ENCODE measurements around the gene P4HA1.

Gene P4HA1

GRCh38 chr10:73093922-73094850, 2.5 kb downstream of the P4HA1 start:
- DNase-seq = no peak

GRCh38 chr10:73092830-73093229, 3.8 kb downstream of the P4HA1 start:
- no peak for DNase-seq

DNA sequence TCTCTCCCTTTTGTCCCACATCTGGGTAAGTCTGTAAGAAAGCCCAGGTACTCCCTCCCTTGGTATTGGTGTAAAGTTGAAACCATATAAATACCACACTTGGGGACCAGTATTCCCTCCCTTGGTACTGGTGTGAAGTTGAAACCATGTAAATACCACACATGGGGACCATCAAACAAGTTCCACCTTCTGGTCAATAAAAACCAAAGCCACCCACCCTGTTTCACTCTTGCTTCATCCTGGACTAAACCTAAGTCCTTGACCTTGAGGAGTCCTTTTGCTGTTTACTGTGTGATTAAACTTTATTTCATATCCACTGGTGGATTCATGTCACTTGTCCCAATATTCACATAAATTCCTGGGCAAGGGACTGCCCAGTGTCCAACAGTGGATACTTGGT, 8.4 kb downstream of the P4HA1 start:
- DNase-seq = no peak

DNA sequence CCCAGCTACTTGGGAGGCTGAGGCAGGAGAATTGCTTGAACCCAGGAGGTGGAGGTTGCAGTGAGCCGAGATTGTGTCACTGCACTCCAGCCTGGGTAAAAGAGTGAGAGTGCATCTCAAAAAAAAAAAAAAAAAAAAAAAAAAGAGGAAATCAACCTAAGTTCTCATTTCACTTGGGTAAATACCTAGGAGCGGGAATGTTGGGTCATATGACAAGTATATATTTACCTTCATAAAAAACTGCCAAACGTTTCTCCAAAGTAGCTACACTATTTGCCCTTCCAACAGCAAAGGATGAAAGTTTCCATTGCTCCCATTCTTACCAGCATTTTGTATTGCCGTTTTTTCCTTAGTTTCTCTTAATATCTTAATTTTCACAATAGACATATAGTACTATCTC, 9.8 kb downstream of the P4HA1 start:
- DNase-seq = no peak

DNA sequence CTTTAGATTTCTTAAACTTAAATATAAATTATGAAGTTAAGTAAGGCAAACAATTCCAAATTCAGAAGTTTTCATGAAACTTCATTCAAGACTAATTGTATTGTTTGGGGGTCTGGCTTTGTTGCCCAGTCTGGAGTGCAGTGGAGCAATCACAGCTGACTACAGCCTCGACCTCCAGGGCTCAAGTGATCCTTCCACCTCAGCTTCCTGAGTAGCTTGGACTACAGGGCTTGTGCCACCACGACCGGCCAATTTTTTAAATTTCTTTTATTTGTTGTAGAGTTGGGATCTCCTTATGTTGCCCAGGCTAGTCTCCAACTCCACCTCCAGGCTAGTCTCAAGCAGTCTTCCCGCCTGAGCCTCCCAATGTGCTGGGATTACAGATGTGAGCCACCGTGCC, 12.5 kb downstream of the P4HA1 start:
- DNase-seq = no peak

- no peak for DNase-seq
Observed at GRCh38 chr10:73083221-73083620, 13.4 kb downstream of the P4HA1 start.

- DNase-seq = no peak
Observed at GRCh38 chr10:73079779-73080541, 16.7 kb downstream of the P4HA1 start.

DNA sequence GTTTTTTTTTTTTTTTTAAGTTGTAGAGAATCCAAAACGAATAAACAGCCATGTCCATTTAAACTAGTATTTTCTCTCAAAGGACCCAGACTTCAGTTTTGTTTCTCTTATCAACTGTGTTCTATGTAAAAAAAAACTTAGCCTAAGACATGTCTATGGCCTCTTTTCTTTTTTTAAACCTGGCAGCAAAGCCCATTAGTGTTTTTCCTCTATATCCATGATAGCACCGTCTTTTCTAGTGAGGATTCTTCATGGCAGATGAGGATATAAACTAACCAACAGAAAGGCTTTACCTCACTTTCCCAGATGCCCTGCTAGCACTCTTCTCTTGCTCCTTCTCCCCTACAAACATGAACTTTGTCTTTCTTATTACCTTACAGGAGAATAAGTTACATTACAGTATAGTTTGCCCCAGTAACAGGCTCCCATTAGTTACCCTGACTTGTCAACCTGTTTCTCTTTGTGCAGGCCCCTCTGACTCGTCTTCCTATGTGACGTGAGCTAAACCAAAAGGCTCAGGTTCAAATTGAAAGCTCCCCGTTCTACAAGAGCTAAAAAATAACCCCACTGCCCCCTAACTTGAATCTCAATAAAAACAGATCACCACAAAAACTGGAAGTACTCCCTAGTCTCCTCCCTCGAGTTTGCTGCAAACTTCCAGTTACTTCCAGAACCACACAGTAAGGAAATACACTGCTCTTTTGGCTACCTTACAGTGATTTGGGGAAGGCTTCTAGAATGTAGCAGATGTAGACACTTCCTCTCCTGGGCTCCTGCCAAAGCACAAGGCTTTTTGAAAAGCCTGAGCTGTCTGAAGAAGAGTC, 20.1 kb downstream of the P4HA1 start:
- no peak for DNase-seq

DNA sequence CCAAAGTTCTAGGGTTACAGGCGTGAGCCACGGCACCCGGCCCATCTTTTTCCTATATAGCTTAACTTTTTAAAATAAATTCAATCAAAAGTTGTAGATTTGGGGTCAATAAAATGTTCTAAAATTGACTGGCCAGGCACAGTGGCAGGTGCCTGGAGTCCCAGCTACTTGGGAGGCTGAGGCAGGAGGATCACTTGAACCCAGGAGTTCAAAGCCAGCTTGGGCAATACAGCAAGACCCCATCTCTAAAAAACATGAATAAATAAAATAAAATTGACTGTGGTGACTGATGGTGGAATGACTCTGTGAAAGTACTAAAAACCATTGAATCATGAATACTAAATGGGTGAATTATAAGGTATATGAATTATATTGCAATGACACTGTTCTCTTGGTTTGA, 20.8 kb downstream of the P4HA1 start:
- no peak for DNase-seq

DNA sequence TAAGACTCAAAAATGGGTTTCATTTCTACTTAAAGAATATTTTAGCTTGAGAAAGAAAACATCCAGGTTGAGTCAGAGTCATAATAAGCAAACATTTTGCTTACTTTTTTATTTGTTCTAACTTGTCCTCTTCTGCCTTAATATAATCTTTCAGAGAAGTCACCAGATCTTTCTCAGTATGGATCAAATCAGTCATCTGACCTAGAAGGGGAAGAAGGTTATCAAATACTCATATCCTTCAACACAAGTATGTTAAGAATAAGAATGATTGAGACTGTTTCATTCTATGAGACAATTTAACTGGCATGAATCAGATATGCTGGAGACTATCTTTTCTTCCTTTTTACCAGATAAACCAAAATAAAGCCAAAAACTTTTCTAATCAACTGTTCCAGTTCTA, 23.0 kb downstream of the P4HA1 start:
- DNase-seq = no peak

DNA sequence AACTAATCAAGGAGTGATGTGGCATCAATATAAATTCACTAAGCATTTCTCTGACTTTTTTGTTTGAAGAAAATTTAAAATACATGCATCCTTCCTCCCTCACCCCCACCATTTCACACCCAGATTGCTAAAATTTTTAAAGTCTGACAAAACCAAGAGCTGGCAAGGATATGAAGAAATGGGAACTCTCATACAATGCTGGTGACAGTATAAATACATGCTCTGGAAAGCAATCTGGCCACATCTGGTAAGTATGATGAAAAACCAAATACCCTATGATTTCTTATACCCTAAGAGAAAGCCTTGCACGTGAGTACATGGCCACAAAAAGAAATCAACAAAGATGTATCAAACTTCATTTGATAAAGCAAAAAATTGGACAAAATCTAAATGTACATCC, 31.2 kb downstream of the P4HA1 start:
- no peak for DNase-seq

- no peak for DNase-seq
Observed at GRCh38 chr10:73061743-73062142, 34.9 kb downstream of the P4HA1 start.

DNA sequence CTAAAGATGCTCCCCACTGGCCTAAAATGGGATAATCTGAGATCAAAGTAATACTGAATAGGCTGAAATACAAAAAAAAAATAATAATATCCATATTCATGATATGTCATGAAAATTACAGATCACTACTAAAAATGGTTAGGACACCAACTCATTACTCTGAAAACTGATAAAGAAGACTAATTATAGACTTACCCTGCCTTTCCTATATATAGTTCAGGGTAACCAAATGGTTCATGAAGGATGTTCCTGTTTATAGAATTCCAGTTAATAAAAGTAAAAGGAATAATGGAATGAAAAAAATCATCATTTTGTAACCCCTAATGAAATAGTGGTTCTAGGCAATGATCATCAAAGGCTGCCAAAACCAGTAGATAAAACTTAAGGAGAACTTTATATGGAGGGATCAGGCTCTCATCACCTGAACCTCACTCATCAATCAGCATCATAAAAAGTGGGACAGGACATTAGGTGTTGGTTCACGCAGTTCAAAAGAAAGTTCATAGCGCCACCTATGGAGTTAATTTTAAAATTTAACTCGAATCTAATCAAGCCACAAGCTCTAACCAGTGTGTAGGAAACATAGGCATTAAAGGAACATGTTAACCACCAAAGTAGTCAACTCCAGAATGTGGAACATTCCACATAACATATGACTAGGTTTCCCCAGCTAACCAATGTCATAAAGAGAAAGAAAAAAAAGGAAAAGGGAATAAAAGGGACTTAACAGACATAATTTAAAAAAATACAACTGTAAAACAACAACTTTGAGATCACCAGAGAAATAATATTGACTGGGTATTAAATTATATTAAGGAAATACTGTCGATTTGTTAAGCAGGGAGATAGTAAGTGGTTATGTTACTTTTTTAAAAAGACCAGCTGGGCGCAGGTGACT, 35.7 kb downstream of the P4HA1 start:
- no peak for DNase-seq

DNA sequence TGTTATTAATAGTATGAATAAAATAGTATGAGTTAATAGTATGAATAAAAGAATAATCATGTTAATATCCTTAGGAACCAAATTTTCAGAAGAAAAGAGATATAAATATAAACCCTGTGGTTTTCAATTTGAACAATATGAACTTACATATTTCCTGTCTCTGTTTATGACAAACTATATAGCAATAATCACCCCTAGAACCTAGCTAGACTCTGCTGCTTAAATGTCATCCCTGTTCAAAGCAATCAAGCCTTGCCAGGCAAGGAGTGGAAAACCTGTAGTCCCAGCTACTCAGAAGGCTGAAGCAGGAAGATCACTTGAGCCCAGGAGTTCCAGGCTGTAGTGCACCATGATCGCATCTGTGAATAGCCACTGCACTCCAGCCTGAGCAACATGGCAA, 36.5 kb downstream of the P4HA1 start:
- DNase-seq = no peak

DNA sequence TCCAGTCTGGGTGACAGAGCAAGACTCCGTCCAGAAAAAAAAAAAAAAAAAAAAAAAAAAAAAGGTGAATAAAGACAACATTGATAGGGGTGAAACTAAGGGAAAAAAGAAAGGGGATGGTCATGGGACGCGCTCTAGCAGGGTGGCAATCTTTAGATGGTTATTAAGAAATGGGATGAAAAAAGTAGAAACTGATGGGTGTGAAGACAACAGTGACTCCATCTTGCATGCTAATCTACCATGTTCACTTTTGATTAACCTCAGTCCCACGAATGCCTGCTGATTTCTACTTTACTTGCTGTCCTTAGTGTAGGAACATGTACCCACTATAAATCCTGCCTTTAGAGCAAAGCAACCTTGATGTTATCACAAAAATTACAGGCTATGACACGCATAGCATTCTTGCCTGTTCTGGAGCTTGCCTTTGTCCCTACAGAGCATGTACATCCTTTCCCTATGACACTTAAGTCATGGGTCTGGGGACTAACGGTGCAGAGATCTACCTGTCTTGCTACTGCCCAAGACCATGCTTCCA, 38.5 kb downstream of the P4HA1 start:
- DNase-seq = no peak

- DNase-seq = no peak
Observed at GRCh38 chr10:73054286-73054685, 42.4 kb downstream of the P4HA1 start.

DNA sequence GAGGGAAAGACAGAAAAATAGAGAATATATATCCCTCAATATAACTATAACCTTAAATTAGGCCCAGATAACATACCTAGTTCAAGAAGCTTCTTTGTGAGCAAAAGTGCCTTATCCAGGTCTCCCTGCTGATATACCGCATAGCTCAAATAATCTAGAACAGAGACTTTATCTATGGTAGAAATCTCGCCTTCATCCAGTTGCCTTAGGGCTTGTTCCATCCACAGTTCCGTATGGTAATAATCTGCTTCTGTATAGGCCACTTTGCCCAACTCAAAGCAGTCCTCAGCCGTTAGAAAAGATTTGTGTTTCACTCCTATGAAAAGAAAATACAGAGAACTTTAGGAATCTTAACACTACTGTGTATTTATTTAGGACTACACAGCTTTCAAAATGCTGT, 43.4 kb downstream of the P4HA1 start:
- no peak for DNase-seq

DNA sequence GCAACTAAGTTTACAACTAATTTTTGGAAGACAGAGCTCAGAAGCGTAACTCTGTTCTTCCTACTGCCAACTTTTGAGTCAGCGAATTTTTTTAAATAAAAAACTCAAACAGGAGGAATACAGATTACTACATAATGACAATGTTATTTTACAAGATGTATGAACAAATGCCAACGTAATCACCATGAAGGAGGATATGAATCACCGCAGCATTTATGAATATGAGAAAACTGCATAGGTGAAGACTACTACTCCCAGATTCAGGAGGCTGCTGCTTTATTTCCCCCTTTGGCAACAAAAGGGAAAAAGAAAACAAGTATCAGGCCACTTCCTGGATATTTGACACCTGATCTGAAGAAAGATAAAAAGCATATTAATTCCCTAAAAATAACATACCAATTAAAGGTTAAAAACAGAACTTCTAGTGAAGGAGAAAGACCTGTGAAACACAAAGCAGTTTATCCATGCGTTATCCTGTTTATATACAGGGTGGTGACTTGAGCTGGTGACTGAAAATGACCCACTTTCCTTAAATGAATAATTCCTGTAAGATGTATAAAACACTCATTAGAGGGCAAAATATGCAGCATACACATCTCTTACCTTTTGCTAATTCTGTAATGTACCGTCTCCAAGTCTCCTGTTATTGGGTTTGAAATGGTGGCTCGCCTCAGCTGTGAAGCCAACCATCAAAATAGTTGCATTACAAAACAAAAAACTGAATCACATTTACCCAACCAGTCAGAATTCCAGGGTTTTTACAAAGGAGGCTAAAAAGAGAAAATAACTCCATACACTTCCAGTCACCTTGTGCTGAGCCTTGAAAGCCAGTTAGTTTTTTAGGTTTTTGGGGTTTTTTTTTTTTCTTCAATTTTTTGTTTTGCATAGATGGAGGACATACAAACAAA, 52.0 kb downstream of the P4HA1 start:
- no peak for DNase-seq

GRCh38 chr10:73043766-73044377, 52.8 kb downstream of the P4HA1 start:
- DNase-seq = no peak

GRCh38 chr10:73043319-73043718, 53.3 kb downstream of the P4HA1 start:
- DNase-seq = no peak
